IPS-15b (cell line): ENCODE measurements around the gene CDC42SE2.
"Not testable (repeated sequence)": the region's sequence is repeated elsewhere in the genome, so short reads cannot be mapped to it uniquely, and the experiment has no call there.

Experiments used
- H3K27me3 ChIP-seq: one replicate; pipeline ENCODE4 v1.6.1; 2013; ENCODE audit warnings: low read length; ENCODE audit not compliant: control insufficient read depth, insufficient read depth
- H3K36me3 ChIP-seq: one replicate; pipeline ENCODE4 v1.6.1; 2013; ENCODE audit warnings: low read length; ENCODE audit not compliant: control insufficient read depth, insufficient read depth
- H3K4me1 ChIP-seq: one replicate; pipeline ENCODE4 v1.6.1; 2013; ENCODE audit warnings: mild to moderate bottlenecking, low read length; ENCODE audit not compliant: control insufficient read depth, insufficient read depth
- H3K4me3 ChIP-seq: one replicate; pipeline ENCODE4 v1.5.1; 2013; ENCODE audit warnings: low read depth, low read length
- H3K9ac ChIP-seq: one replicate; pipeline ENCODE4 v1.6.1; 2013; ENCODE audit warnings: low read depth, mild to moderate bottlenecking, low read length
- H3K9me3 ChIP-seq: one replicate; pipeline ENCODE4 v1.6.1; 2013; ENCODE audit warnings: mild to moderate bottlenecking, low read length; ENCODE audit not compliant: control insufficient read depth, insufficient read depth

Gene CDC42SE2

DNA sequence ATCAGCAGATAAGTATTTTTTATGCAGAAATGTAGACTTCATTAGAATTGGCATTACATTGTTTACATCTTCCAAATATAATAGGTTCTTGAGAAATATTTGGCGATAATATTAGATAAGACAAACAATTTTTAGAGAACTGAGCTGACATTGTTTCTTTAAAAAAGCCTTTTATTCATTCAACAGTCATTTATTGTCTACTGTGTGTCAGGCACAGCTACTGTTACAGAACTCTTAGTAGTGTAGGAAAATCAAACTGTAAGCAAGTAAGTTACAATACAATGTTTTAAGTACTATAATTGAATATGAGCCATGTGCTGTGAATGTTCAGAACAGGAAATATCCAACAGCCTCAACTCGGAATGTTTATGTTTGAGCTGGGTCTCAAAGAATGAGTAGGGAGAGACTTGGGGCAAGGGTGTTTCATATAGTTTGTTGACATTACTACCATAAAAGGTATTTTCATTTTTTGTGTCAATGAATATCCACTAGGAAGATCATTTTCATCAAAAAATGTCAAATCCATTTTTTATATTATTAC is 114.0 kb downstream of the CDC42SE2 start:
- Histone ChIP-seq H3K4me1 (no peaks in the 10 kb centered on the region), H3K36me3 (no peaks in the 10 kb centered on the region), H3K9me3 (no peaks in the 10 kb centered on the region)

DNA sequence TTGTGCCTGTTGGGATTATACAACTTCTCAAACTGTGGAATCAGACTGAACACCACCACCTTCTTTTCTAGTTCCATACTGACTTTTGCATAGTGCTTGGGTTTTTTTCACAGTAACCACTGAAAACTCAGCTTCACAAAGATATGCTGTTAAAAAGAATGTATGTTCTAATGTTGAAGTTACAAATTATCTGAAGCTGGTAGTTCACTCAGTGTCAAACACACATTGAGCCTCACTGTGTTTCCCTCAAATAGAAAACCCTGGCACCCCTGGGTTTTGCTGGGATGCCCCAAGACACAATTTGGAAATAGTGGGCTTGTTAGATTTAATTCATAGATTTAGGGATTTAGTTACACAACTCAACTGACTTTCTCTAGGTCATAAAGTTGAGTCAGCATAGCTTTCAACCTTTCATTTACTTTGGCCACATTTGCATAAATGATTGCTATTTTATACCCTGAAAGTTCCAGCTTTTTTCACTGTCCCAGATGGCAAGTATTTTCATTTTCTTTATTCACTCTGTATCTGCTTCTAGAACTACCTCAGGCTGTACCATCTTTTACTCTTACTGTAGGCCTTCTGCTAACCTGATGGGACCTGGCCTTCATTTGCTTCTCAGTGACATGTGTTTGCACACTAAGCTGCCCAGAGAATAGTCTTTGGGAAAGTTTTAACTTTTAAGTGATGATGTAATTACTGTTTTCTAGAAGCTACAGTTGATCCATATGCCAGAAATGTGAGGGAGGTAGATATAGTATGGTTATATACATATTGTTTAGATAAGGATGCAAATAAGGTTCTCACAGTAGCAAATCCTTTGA is 115.1 kb downstream of the CDC42SE2 start:
- Histone ChIP-seq H3K4me1 (no peaks in the 10 kb centered on the region), H3K9ac (no peak overlapping the region), H3K36me3 (no peaks in the 10 kb centered on the region), H3K9me3 (no peaks in the 10 kb centered on the region), H3K27me3 (no peaks in the 10 kb centered on the region), H3K4me3 (no peak overlapping the region)

More for the DNA sequence above, 114.0 kb downstream of the CDC42SE2 start:
- H3K9ac ChIP-seq, result no peak overlapping the region
- H3K27me3 ChIP-seq, result no peaks in the 10 kb centered on the region
- H3K4me3 ChIP-seq, result no peak overlapping the region

- H3K36me3 ChIP-seq, result no peaks in the 10 kb centered on the region
- H3K9me3 ChIP-seq, result no peaks in the 10 kb centered on the region
- H3K4me3 ChIP-seq, result no peak overlapping the region
- no peaks in the 10 kb centered on the region for H3K4me1 ChIP-seq
- H3K27me3 ChIP-seq, result no peaks in the 10 kb centered on the region
- H3K9ac ChIP-seq, result no peak overlapping the region
These were observed 115.9 kb downstream of the CDC42SE2 start for GRCh38 chr5:131379723-131380122.

GRCh38 chr5:131380238-131380637 is 116.4 kb downstream of the CDC42SE2 start:
- not testable (repeated sequence) for H3K36me3 ChIP-seq, H3K4me3 ChIP-seq, H3K9me3 ChIP-seq, H3K9ac ChIP-seq, H3K4me1 ChIP-seq, H3K27me3 ChIP-seq

DNA sequence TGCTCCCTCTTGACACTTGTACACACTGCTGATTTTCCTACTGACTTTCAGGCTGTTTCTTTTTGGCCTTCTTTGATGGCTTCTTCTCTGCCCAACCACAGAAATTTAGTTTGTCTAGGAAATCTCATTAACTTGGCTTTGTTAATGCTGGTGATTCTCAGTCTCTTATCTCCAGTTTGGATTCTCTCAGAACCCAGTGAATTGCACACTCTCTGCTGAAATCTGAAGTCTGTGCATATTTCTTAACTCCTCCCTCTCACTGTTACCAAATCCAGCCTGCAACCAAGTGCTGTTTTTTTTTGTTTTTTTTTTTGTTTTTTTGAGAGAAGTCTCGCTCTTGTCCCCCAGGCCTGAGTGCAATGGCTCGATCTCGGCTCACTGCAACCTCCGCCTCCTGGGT is 117.2 kb downstream of the CDC42SE2 start:
- Histone ChIP-seq H3K36me3 (no peaks in the 10 kb centered on the region), H3K27me3 (no peaks in the 10 kb centered on the region), H3K9ac (no peak overlapping the region), H3K4me3 (no peak overlapping the region), H3K4me1 (no peaks in the 10 kb centered on the region), H3K9me3 (no peaks in the 10 kb centered on the region)

- peaks cover 2% of the 10 kb centered on the region for H3K4me1 ChIP-seq
- no peaks in the 10 kb centered on the region for H3K36me3 ChIP-seq
- H3K27me3 ChIP-seq, result no peaks in the 10 kb centered on the region
- H3K9me3 ChIP-seq, result no peaks in the 10 kb centered on the region
- H3K4me3 ChIP-seq, result no peak overlapping the region
- no peak overlapping the region for H3K9ac ChIP-seq
These were observed 117.9 kb downstream of the CDC42SE2 start for GRCh38 chr5:131381777-131382176.

DNA sequence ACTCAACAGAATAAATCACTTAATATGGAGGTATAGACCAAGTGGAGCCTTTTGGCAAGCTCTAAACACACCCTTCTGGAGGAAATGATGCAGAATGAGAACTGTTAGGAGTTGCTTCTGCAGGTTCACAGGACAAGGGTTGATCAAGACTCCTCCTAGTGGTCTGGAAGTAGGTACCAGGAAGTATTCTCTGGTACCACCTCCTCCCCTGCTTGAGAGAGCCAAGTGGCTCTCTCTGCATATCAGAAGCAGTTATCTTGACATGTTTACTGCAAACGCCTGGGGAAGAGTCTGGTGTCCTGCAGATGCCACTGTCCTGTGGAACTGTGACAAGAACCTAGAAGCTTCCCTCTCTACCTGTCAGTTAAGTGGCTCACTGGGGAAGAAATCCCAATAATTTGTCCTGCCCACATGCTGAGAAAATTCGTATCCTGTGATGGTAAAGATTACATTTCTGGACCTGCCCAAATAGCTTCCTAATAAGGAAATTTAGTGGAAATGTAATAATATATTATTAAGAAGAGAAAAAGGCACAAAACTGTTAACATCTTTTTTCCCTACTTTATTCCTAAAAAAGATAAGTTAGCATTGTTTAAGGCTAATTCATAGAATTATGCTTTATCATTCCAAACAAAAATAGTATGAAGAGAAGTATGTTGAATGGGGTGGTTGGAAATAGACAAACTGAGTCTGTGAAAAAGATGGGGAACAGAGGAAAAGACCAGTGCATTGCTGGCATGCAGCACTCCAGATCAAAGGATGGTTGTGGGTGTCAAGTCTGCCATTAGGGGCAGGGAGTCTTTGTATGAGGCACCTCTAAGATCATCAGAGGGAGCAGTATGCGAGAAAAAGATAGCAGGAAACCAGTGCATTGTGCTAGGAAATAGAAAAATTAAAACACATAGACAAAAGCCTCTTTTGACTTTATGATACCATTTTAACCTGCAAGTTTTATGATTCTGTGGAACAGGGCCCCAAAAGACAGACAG is 118.8 kb downstream of the CDC42SE2 start:
- H3K9me3 ChIP-seq, result no peaks in the 10 kb centered on the region
- H3K4me3 ChIP-seq, result no peak overlapping the region
- H3K27me3 ChIP-seq, result no peaks in the 10 kb centered on the region
- no peaks in the 10 kb centered on the region for H3K36me3 ChIP-seq
- no peak overlapping the region for H3K9ac ChIP-seq
- peaks cover 2% of the 10 kb centered on the region for H3K4me1 ChIP-seq

DNA sequence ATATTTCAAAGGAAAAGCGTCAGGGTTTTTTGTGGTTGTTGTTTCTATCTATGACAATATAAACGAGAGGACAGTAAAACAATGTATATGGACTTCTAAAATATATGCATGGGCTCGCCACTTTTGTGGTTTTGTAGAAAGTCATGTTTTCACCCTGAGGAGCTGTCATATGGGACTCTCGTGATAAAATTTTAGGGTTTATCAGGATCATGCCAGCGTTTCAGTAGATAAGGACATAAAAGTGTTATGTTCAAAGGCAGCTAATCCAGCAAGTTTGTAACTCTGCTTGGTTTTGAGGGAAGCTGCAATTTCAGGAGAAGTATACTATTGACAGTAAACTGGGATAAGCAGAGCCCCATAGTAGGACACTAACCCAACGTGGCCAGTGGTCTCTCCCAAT is 120.3 kb downstream of the CDC42SE2 start:
- no peak overlapping the region for H3K4me3 ChIP-seq
- H3K36me3 ChIP-seq, result no peaks in the 10 kb centered on the region
- no peaks in the 10 kb centered on the region for H3K9me3 ChIP-seq
- H3K4me1 ChIP-seq, result peaks cover 2% of the 10 kb centered on the region
- no peak overlapping the region for H3K9ac ChIP-seq
- H3K27me3 ChIP-seq, result no peaks in the 10 kb centered on the region

GRCh38 chr5:131384616-131385214 is 120.9 kb downstream of the CDC42SE2 start:
- no peaks in the 10 kb centered on the region for H3K27me3 ChIP-seq
- no peaks in the 10 kb centered on the region for H3K36me3 ChIP-seq
- H3K4me3 ChIP-seq, result no peak overlapping the region
- H3K4me1 ChIP-seq, result peaks cover 2% of the 10 kb centered on the region
- H3K9me3 ChIP-seq, result no peaks in the 10 kb centered on the region
- H3K9ac ChIP-seq, result no peak overlapping the region

GRCh38 chr5:131386124-131386523 is 122.3 kb downstream of the CDC42SE2 start:
- no peaks in the 10 kb centered on the region for H3K36me3 ChIP-seq
- H3K27me3 ChIP-seq, result no peaks in the 10 kb centered on the region
- H3K9me3 ChIP-seq, result no peaks in the 10 kb centered on the region
- H3K4me1 ChIP-seq, result peaks cover 2% of the 10 kb centered on the region
- no peak overlapping the region for H3K4me3 ChIP-seq
- H3K9ac ChIP-seq, result no peak overlapping the region

DNA sequence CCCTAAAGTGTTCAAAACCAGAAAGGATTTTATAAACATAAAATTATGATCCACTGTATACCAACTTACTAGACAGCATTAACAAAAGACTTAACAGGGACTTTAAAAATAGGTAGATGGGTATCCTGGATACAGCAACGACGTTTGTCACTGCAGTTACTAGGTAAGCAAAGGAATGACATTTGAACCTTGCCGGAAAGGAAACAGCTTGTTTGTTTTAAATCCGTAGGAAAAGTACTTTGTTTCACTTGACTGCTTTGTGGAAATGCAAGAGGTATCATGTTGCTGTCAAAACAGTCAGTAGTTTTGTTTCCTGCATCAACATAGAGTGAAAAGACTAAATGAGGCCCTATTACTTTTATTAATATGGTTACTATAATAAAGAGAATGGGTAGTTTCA is 122.9 kb downstream of the CDC42SE2 start:
- H3K9ac ChIP-seq, result no peak overlapping the region
- no peak overlapping the region for H3K4me3 ChIP-seq
- peaks cover 2% of the 10 kb centered on the region for H3K4me1 ChIP-seq
- no peaks in the 10 kb centered on the region for H3K27me3 ChIP-seq
- no peaks in the 10 kb centered on the region for H3K9me3 ChIP-seq
- H3K36me3 ChIP-seq, result no peaks in the 10 kb centered on the region
